SK-N-SH (cell line): ENCODE data around the gene DNAJC25. TPM values are rescaled to one million over a fixed set of nuclear protein-coding genes. Genes with fewer than 3 reads are reported as not detected.

Experiments
- CTCF ChIA-PET: fragments of 300-600, 350-600 bp; formaldehyde crosslinking; extraction: SDS; loops from one replicate; lab custom pipeline; 2021; lab: Yijun Ruan, JAX
- POLR2A ChIA-PET: fragments of 350-600 bp; sonication (Branson Sonifier 250); formaldehyde crosslinking; extraction: SDS; loops from one replicate; lab custom pipeline; 2020; ENCODE audit warnings: antibody characterized with exemption, inconsistent platforms; lab: Yijun Ruan, JAX
- DNase-seq: peaks from one replicate; pipeline ENCODE4 v3.0.0; 2012
- H2AFZ ChIP-seq: fragments of 200-600 bp; sonication (generic); 2 replicates; pipeline ENCODE4 v1.8.1; 2016; ENCODE audit warnings: antibody characterized with exemption, mild to moderate bottlenecking, low read depth
- H3F3A ChIP-seq: fragments of 200-600 bp; sonication (generic); replicated peaks from 2 replicates; pipeline ENCODE3; 2016; ENCODE audit warnings: antibody characterized with exemption, mild to moderate bottlenecking; ENCODE audit not compliant: insufficient read depth
- H3K27ac ChIP-seq, 2 experiments: fragments of 200-500 bp in 1 of 2; fragments of 200-600 bp in 1 of 2; sonication (Bioruptor generic) in 1 of 2; sonication (generic), shearing (Covaris generic) in 1 of 2; 2 replicates each; pipeline versions ENCODE4 v1.5.1 to v1.6.1; 2014 to 2016; ENCODE audit warnings: low read depth in 2 of 2, inconsistent platforms in 1 of 2, low read length in 1 of 2, mild to moderate bottlenecking in 1 of 2, mixed read lengths in 1 of 2
- H3K27me3 ChIP-seq: fragments of 200-600 bp; sonication (generic), shearing (Covaris generic); 2 replicates; pipeline ENCODE4 v1.6.1; 2016; ENCODE audit warnings: mixed run types; ENCODE audit not compliant: insufficient read depth
- H3K36me3 ChIP-seq, 2 experiments: fragments of 200-500 bp in 1 of 2; fragments of 200-600 bp in 1 of 2; sonication (Bioruptor generic) in 1 of 2; sonication (generic) in 1 of 2; replicated peaks in 1 of 2; 2 replicates each; pipeline versions ENCODE3 to v1.5.1; 2014 to 2016; ENCODE audit warnings: low read length in 1 of 2, mild to moderate bottlenecking in 1 of 2; ENCODE audit not compliant: insufficient read depth in 2 of 2, control insufficient read depth in 1 of 2
- H3K4me1 ChIP-seq, 2 experiments: fragments of 200-500 bp in 1 of 2; fragments of 200-600 bp in 1 of 2; sonication (Bioruptor generic) in 1 of 2; sonication (generic), shearing (Covaris generic) in 1 of 2; 2 replicates each; pipeline versions ENCODE4 v1.5.1 to v1.6.1; 2014 to 2016; ENCODE audit warnings: low read depth in 1 of 2, low read length in 1 of 2, mixed run types in 1 of 2; ENCODE audit not compliant: insufficient read depth in 2 of 2, control insufficient read depth in 1 of 2
- H3K4me2 ChIP-seq: fragments of 200-600 bp; sonication (generic), shearing (Covaris generic); 2 replicates; pipeline ENCODE4 v1.6.1; 2017; ENCODE audit warnings: mixed run types
- H3K4me3 ChIP-seq, 2 experiments: fragments of 200-500 bp in 1 of 2; fragments of 200-600 bp in 1 of 2; sonication (Bioruptor generic) in 1 of 2; sonication (generic), shearing (Covaris generic) in 1 of 2; 2 replicates each; pipeline versions ENCODE4 v1.5.1 to v1.8.1; 2014 to 2016; ENCODE audit warnings: low read depth in 2 of 2, inconsistent platforms in 1 of 2, low read length in 1 of 2, mild to moderate bottlenecking in 1 of 2, mixed read lengths in 1 of 2, moderate library complexity in 1 of 2
- H3K79me2 ChIP-seq: fragments of 200-600 bp; sonication (generic); 2 replicates; pipeline ENCODE4 v1.8.1; 2017; ENCODE audit warnings: mild to moderate bottlenecking; ENCODE audit not compliant: insufficient read depth
- H3K9ac ChIP-seq: fragments of 200-600 bp; sonication (generic); 2 replicates; pipeline ENCODE4 v1.6.1; 2017; ENCODE audit warnings: mixed run types
- H3K9me2 ChIP-seq: fragments of 200-600 bp; sonication (generic); 2 replicates; pipeline ENCODE4 v1.6.1; 2017; ENCODE audit warnings: mixed run types
- H3K9me3 ChIP-seq: fragments of 200-600 bp; sonication (generic); 2 replicates; pipeline ENCODE4 v1.6.1; 2017; ENCODE audit warnings: mixed run types, mild to moderate bottlenecking, moderate library complexity
- H4K20me1 ChIP-seq: fragments of 200-600 bp; sonication (generic); 2 replicates; pipeline ENCODE4 v1.6.1; 2017; ENCODE audit warnings: mild to moderate bottlenecking, mixed run types; ENCODE audit not compliant: insufficient read depth
- CHD2 ChIP-seq: fragments of 150-350 bp; IDR thresholded peaks from 2 replicates; pipeline ENCODE4 v1.6.1; 2018; ENCODE audit warnings: low read length; ENCODE audit not compliant: partially characterized antibody
- ELF1 ChIP-seq: IDR thresholded peaks from 2 replicates; pipeline ENCODE4 v1.4.0; 2012
- EZH2phosphoT487 ChIP-seq: fragments of 200-600 bp; sonication (generic); IDR thresholded peaks from 2 replicates; pipeline ENCODE4 v1.6.1; 2017; ENCODE audit warnings: low read depth, mixed run types, mild to moderate bottlenecking, antibody characterized with exemption, moderate library complexity, borderline replicate concordance
- FOXM1 ChIP-seq: IDR thresholded peaks from 2 replicates; pipeline ENCODE4 v1.4.0; 2012; ENCODE audit warnings: low read depth, mild to moderate bottlenecking
- GABPA ChIP-seq: IDR thresholded peaks from 2 replicates; pipeline ENCODE4 v1.4.0; 2012; ENCODE audit warnings: low read depth, mild to moderate bottlenecking
- GATA2 ChIP-seq: sonication (generic); formaldehyde crosslinking; IDR thresholded peaks from 2 replicates; pipeline ENCODE4 v1.5.0; 2020; ENCODE audit warnings: mild to moderate bottlenecking, missing genetic modification reagents
- JUND ChIP-seq: IDR thresholded peaks from 2 replicates; pipeline ENCODE4 v1.4.0; 2012
- MAX ChIP-seq: IDR thresholded peaks from 2 replicates; pipeline ENCODE4 v1.4.0; 2012; ENCODE audit warnings: low read depth
- MEF2A ChIP-seq: IDR thresholded peaks from 2 replicates; pipeline ENCODE4 v1.4.0; 2012; ENCODE audit warnings: low read depth, borderline replicate concordance
- NRF1 ChIP-seq: IDR thresholded peaks from 2 replicates; pipeline ENCODE4 v1.6.1; 2012; ENCODE audit warnings: low read depth, mild to moderate bottlenecking, low read length
- PBX3 ChIP-seq: IDR thresholded peaks from 2 replicates; pipeline ENCODE4; 2012
- RAD21 ChIP-seq: IDR thresholded peaks from 2 replicates; pipeline ENCODE4 v1.6.1; 2012; ENCODE audit warnings: mild to moderate bottlenecking, low read length
- RCOR1 ChIP-seq: fragments of 150-350 bp; IDR thresholded peaks from 2 replicates; pipeline ENCODE4 v1.6.1; 2017; ENCODE audit warnings: antibody characterized with exemption, low read length
- REST ChIP-seq: IDR thresholded peaks from 2 replicates; pipeline ENCODE4 v1.6.1; 2012; ENCODE audit warnings: mild to moderate bottlenecking, low read depth, low read length, moderate library complexity
- RFX5 ChIP-seq: IDR thresholded peaks from 2 replicates; pipeline ENCODE4 v1.6.1; 2012; ENCODE audit warnings: mild to moderate bottlenecking, improper control_type of control experiment, low read length
- TAF1 ChIP-seq: IDR thresholded peaks from 2 replicates; pipeline ENCODE4 v1.6.1; 2012; ENCODE audit warnings: low read depth, mild to moderate bottlenecking, low read length, moderate library complexity, borderline replicate concordance
- WGBS: methylation state at CpG from one replicate; pipeline ENCODE4 v1.1.6; 2017; ENCODE audit warnings: low lambda C conversion rate; 5-methylcytosine and 5-hydroxymethylcytosine counted together
- polyA plus RNA-seq, 3 experiments: library from polyadenylated mRNA; depleted of rRNA; stranded (reverse); fragments of >200 nt; gene quantifications; 2 replicates each; pipeline ENCODE4 v1.2.3, GENCODE V29; 2012
- TF ChIP-seq, protein P1 (sequence below): IDR thresholded peaks from 2 replicates; pipeline ENCODE4 v1.4.0; 2012; ENCODE audit warnings: low read depth, borderline replicate concordance
- TF ChIP-seq, protein P2 (sequence below): fragments of 200-600 bp; sonication (generic); IDR thresholded peaks from 2 replicates; pipeline ENCODE4 v1.6.1; 2017; ENCODE audit warnings: antibody characterized with exemption, mild to moderate bottlenecking, moderate library complexity

The DNAJC25 gene
- polyA plus RNA-seq, 1 of the 3 experiments (the other 2 are of a cell fraction), result 3.3 TPM

DNA sequence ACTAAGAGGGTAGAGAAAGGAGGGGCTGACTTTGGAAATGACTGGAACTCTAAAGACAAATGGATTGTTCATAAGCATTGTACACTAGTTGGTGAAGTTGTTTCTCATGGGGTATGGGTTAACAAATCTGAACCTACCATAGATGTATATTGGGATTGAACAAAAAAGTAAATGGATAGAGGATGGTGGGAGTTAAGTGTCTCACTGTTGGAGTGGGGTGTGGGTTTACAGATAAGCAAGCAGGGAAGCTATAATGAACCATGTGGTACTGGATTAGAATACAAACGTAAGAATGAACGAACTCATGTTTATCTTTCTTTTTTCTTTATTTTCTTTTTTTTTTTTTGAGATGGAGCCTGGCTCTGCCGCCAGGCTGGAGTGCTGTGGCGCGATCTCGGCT, 48.1 kb downstream of the DNAJC25 start (continued):
- TF ChIP-seq MAX (no peak), PBX3 (no peak), JUND (no peak), GABPA (no peak), CHD2 (no peak), RCOR1 (no peak), GATA2 (CRISPR knock-in tag) (no peak), MEF2A (no peak)
- TF ChIP-seq, protein P1, sequence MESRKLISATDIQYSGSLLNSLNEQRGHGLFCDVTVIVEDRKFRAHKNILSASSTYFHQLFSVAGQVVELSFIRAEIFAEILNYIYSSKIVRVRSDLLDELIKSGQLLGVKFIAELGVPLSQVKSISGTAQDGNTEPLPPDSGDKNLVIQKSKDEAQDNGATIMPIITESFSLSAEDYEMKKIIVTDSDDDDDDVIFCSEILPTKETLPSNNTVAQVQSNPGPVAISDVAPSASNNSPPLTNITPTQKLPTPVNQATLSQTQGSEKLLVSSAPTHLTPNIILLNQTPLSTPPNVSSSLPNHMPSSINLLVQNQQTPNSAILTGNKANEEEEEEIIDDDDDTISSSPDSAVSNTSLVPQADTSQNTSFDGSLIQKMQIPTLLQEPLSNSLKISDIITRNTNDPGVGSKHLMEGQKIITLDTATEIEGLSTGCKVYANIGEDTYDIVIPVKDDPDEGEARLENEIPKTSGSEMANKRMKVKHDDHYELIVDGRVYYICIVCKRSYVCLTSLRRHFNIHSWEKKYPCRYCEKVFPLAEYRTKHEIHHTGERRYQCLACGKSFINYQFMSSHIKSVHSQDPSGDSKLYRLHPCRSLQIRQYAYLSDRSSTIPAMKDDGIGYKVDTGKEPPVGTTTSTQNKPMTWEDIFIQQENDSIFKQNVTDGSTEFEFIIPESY, result no peak

DNA sequence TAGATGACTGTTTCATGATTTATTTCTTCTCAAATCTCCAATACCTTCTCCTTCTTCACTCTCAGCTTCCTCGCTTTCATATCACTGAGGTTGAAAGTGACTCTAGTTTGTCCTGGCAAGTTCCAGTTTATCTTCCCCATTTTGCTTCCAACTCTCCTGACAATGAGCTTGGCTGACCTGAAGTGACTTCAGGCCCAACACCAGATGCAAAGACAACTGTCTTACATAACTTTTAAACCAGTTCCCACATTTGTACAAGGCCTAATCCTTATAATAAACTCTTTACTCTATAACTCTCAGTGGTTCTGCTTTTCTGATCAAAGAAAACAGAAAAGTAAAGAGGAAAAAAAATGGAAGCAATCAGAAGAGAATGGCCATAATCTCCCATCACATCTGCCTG, 52.3 kb downstream of the DNAJC25 start:
- Histone ChIP-seq H3K27ac (no peak overlapping the region), H3K36me3 (peaks cover 0 to 17% of the 10 kb centered on the region in 2 experiments), H3K4me1 (no peaks in the 10 kb centered on the region), H3K4me2 (no peak overlapping the region), H3K9ac (no peak overlapping the region), H4K20me1 (no peaks in the 10 kb centered on the region), H3F3A (no peaks in the 10 kb centered on the region), H3K79me2 (no peaks in the 10 kb centered on the region), H3K9me2 (no peaks in the 10 kb centered on the region), H3K4me3 (no peak overlapping the region), H2AFZ (no peak overlapping the region), H3K9me3 (no peaks in the 10 kb centered on the region), H3K27me3 (no peaks in the 10 kb centered on the region)
- POLR2A ChIA-PET, result no interaction called here
- no peak for DNase-seq
- CTCF ChIA-PET, result no interaction called here
- no peak for TF ChIP-seq EZH2phosphoT487
- no peak for TF ChIP-seq FOXM1
- TF ChIP-seq ELF1, result no peak
- no peak for TF ChIP-seq RCOR1
- no peak for TF ChIP-seq NRF1
- no peak for TF ChIP-seq RFX5
- TF ChIP-seq RAD21, result no peak
- TF ChIP-seq TAF1, result no peak
- TF ChIP-seq REST, result no peak
- TF ChIP-seq, protein P2, sequence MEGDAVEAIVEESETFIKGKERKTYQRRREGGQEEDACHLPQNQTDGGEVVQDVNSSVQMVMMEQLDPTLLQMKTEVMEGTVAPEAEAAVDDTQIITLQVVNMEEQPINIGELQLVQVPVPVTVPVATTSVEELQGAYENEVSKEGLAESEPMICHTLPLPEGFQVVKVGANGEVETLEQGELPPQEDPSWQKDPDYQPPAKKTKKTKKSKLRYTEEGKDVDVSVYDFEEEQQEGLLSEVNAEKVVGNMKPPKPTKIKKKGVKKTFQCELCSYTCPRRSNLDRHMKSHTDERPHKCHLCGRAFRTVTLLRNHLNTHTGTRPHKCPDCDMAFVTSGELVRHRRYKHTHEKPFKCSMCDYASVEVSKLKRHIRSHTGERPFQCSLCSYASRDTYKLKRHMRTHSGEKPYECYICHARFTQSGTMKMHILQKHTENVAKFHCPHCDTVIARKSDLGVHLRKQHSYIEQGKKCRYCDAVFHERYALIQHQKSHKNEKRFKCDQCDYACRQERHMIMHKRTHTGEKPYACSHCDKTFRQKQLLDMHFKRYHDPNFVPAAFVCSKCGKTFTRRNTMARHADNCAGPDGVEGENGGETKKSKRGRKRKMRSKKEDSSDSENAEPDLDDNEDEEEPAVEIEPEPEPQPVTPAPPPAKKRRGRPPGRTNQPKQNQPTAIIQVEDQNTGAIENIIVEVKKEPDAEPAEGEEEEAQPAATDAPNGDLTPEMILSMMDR, result no peak
- no peak for TF ChIP-seq CHD2
- TF ChIP-seq, protein P1, result no peak
- WGBS, result 95% methylated on average over 1 of the region's 1 CpG
